ENCODE measurements around the gene DOCK1. TPM values are rescaled to one million over a fixed set of nuclear protein-coding genes. Genes with fewer than 3 reads are reported as not detected.

The DOCK1 gene
- polyA plus RNA-seq, 1 donor from 2014 or later: 2.7 TPM

- no peaks in the 10 kb centered on the region for H4K20me1 ChIP-seq (ENCODE audit: insufficient read depth)
- H3F3A ChIP-seq (ENCODE audit: insufficient read depth, low read length, poor library complexity, severe bottlenecking): no peaks in the 10 kb centered on the region
- H3K27ac ChIP-seq (ENCODE audit: low read length): no peak overlapping the region
- TF ChIP-seq CTCF (IDR thresholded peaks at IDR 0.05; ENCODE audit: poor library complexity, severe bottlenecking) (no peak), RAD21 (conservative IDR thresholded peaks at IDR 0.05) (no peak), MXI1 (conservative IDR thresholded peaks at IDR 0.05; ENCODE audit: poor library complexity, severe bottlenecking) (no peak), POLR2AphosphoS5 (IDR thresholded peaks at IDR 0.05) (no peak), EZH2 (IDR thresholded peaks at IDR 0.05; ENCODE audit: borderline replicate concordance, insufficient read depth, low read length, poor library complexity, severe bottlenecking) (no peak), TAF1 (IDR thresholded peaks at IDR 0.05; ENCODE audit: low read depth) (no peak), REST (IDR thresholded peaks at IDR 0.05; ENCODE audit: borderline replicate concordance) (no peak), SMC3 (conservative IDR thresholded peaks at IDR 0.05; ENCODE audit: poor library complexity) (no peak), EP300 (conservative IDR thresholded peaks at IDR 0.05; ENCODE audit: poor library complexity, severe bottlenecking) (no peak)
- H3K9me2 ChIP-seq (ENCODE audit: insufficient read depth, low read length): no peaks in the 10 kb centered on the region
- no peaks in the 10 kb centered on the region for H3K36me3 ChIP-seq (ENCODE audit: insufficient read depth, low read length)
- H3K4me3 ChIP-seq (ENCODE audit: low read length): no peak overlapping the region
- H3K79me2 ChIP-seq (replicated peaks; ENCODE audit: insufficient read depth, low read length): no peaks in the 10 kb centered on the region
- H3K9me3 ChIP-seq (ENCODE audit: low read length): no peaks in the 10 kb centered on the region
- no peaks in the 10 kb centered on the region for H3K27me3 ChIP-seq (ENCODE audit: insufficient read depth, low read depth, low read length)
- no peak overlapping the region for H3K9ac ChIP-seq (ENCODE audit: low read length)
- no peak overlapping the region for H2AFZ ChIP-seq (ENCODE audit: low read depth, low read length)
- H3K4me2 ChIP-seq (ENCODE audit: low read length): no peak overlapping the region
Observed at GRCh38 chr10:126955396-126955795, 50.2 kb downstream of the DOCK1 start.

- Histone ChIP-seq H4K20me1 (ENCODE audit: insufficient read depth) (no peaks in the 10 kb centered on the region), H3K9me2 (ENCODE audit: insufficient read depth, low read length) (no peaks in the 10 kb centered on the region), H3K9ac (ENCODE audit: low read length) (no peak overlapping the region), H3K9me3 (ENCODE audit: low read length) (no peaks in the 10 kb centered on the region), H3K79me2 (replicated peaks; ENCODE audit: insufficient read depth, low read length) (no peaks in the 10 kb centered on the region), H3K27ac (ENCODE audit: low read length) (no peak overlapping the region), H3K4me2 (ENCODE audit: low read length) (no peak overlapping the region), H2AFZ (ENCODE audit: low read depth, low read length) (no peak overlapping the region), H3K27me3 (ENCODE audit: insufficient read depth, low read depth, low read length) (no peaks in the 10 kb centered on the region), H3K4me3 (ENCODE audit: low read length) (no peak overlapping the region), H3F3A (ENCODE audit: insufficient read depth, low read length, poor library complexity, severe bottlenecking) (no peaks in the 10 kb centered on the region), H3K36me3 (ENCODE audit: insufficient read depth, low read length) (no peaks in the 10 kb centered on the region)
- TF ChIP-seq CTCF (IDR thresholded peaks at IDR 0.05; ENCODE audit: poor library complexity, severe bottlenecking) (no peak), SMC3 (conservative IDR thresholded peaks at IDR 0.05; ENCODE audit: poor library complexity) (no peak)
Observed at GRCh38 chr10:126955934-126956711, 50.9 kb downstream of the DOCK1 start.

All from neural cell (in vitro differentiated cells).